EL (cell line): ENCODE results near the gene SLC22A12.

Source experiments
- DNase-seq: peaks from one replicate; pipeline ENCODE4 v3.0.0-alpha.2; 2016

The SLC22A12 gene

DNA sequence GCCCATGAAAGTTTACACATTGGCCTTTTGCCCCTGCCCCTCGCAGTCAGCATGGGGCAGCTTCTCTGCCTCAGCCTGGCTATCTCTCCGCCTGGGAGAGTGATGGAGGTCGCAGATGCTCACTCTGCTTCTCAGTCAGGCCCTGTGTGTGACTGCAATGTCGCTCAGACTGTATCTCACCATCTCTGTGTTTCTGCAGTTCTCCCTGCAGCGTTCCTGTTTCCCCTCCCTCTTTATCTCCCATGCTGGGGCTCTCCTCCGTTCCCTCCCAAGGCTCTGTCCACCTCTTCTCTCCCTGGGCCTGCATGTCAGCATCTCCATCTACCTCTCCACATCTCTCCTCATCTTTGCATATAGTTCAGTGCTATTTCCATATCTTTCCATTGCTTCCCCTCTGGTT is 38.1 kb downstream of the SLC22A12 start:
- DNase-seq: no peak

DNA sequence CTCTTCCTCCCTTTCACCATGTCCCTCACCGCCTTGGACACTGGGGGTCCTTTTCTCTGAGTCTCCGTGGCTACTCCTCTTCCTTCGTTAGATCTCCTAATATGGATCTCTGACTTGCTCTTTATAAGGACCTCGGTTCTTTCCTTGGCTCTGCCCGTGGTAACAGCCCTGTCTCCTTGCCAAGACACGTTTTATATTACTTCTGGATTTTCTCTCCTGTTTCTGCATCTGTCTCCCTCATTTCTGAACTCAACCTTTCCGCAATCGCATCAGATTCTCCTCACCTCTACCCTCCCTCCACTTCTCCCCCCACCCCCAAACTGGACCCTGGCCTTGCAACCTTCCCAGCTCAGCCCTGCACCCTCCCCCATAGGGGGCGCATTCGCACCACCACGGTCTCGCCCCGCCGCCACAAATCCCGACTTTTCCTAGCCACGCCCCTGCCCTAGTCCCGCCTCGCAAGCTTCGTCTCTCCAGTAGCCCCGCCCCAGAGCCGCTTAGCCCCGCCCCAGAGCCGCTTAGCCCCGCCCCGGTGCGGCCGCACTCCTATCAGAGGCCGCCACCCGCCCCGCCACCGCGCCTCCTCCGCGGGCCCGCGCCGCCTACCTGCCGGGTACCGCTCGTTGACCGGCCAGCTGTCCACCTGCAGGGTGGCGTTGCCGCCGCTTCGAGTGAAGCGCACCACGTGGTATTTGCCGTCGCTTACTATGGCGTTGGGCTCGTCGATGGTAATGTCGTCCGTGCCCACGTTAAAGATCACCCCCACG is 39.0 kb downstream of the SLC22A12 start:
- DNase-seq: no peak

DNA sequence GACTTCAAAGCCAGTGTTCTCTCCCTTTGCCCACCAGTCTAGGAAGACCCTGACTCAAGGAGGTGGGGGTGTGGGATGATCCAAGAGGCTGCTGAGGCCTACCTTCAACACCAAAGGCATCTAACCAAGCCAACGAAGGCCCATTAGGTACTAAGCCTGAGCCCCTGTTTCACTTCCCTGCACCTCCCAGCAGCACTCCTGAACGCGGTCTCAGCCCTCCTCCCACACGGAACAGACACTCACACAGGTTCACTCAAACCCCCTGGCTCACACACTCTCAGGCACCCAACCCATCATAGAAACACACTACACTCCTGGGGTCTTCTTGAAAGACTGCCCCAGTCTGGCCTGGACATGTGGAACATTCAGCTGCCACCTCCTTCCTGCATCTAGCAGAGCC is 40.7 kb downstream of the SLC22A12 start:
- DNase-seq: no peak

DNA sequence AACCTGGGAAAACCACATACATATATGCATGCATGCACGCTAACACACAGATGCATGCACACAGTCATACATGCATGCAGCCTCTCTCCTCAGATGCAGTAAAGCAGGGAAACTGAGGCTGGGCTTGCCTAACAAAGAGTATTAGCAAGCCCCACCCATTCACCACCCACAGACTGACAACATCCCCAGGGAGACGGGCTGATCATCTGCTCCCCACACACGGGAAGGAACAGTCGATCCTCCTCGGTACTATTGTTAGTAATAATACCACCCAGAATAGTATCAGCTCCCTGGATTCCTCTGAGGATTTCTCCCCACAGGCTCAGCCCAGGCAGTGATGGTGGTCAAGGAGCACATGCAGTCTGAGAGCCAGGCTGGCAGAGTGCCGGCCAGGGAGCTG is 41.2 kb downstream of the SLC22A12 start:
- DNase-seq: no peak

DNA sequence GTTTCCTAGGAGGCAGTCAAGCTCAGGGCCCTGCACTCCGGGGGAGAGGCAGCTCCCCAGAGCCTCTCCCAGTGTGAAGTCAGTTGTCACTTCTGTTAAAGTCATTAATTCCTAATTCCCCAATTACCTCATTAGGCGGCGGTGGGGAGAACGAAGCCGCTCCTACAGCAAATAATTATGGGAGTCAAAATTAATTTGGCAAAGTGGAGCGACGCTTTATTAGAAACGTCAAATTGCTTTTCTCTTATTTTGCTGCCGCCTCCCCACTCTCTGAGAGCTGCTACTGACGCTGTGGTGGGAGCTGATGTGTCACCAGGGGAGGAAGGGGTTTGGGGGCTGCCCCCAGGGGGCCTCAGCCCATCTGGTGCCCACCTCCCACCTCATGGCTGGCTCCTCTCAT is 41.6 kb downstream of the SLC22A12 start:
- DNase-seq: no peak

DNA sequence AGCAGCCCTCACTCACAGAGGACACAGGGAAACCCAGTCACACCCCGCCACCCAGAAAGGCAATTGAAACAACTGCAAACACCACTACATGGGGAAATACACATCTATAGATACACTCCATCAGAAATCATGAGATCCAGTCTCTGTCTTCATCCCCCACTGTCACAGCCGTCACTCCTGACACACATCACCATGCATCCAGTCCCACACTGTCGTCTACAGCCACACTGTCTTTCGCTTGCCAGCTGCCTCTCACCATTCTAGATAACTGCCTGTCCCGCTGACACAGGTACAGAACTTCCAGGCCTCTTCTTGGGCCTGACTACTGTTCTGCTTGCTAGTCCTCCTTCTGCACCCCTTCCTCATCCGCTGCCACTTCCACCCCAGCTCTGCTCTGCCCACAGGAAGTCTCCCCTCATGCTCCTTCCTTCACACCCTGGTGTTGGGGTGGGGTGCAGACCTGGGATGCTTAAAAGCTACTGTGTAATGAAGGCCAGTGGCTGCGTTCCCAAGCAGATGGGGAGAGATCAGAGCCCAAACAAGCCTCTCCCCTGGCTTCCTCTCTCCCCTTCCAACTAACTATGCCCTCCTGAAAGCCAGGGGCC is 42.6 kb downstream of the SLC22A12 start:
- DNase-seq: no peak

DNA sequence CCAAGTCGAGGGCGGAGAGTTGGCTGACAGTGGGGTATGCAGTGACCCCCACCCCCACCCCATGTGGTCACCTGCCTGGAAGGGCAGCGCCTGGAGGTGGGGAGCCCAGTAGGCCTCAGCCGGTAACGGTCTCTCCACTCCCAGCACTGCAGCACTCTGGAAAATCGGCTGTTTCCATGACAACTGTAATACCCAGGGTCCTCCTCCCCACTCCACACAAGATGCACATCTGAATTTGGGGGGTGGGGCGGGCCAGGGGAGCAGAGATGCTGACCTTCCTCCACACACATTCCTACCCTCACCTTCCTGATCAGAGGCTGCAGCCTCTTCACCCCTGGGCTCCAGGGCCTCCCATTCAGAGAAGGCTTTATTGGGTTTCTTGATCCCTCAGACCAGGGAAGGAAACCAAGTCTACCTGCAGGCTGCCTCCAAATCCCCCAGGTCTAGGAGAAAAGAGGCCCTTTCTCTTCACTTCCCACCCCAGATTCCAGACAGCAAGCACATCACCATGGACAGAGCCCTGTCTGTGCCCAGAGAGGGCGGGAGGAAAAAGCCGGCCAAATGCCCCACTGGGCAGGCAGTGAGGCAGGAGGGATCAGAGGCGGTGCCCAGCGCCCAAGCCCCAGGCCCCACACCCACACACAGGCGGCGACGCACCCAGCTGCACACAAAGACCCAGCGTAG is 46.5 kb downstream of the SLC22A12 start:
- DNase-seq: no peak

DNA sequence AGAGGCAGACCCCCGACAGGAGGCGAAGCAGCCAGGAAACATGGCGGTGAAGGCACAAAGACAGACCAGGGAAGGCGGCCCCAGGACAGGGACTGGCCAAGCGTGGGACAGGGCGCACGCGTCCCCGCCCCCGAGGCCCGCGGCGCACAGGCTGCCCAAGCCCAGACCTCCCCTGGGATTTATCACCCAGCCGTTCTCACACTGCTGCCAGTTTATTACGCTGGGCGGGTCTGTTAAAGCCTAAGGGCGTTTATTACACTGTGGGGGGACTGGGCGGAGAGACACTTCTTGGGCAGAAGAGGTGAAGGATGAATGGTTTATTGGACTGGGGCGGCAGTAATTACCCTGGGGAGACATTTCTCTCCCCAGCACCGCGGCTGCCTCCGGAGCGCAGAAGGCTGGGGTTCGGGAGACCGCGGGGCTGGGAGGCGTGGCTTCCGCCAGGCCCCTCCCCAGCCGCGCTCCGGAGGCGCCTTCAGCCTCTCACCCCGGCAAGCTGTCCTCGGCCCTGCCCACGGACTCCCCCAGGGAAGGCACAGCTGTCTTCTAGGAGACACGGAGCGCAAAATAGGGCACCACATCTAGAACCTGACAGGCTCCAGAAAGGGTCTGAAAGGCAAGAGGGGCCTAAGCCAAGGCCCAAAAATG is 47.1 kb downstream of the SLC22A12 start:
- peak; percentile 17 for DNase-seq

DNA sequence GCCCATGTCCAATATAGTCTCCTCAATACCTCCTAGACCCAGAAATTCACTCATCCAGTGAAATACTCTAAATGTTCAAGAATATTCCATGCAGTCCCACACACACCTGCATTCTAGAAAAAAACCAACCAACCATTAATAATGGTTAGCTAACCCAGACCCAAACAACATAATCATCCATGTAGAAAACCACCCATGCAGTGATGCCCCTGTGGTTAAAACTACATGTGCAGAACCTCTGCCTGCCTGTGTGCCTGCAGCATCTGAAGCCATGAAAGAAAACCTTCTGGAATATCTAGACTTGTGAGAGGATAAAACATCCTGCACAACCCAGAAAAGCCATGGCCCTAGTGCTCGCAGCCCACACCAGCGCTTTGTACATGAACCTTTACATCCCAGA is 47.8 kb downstream of the SLC22A12 start:
- no peak for DNase-seq

DNA sequence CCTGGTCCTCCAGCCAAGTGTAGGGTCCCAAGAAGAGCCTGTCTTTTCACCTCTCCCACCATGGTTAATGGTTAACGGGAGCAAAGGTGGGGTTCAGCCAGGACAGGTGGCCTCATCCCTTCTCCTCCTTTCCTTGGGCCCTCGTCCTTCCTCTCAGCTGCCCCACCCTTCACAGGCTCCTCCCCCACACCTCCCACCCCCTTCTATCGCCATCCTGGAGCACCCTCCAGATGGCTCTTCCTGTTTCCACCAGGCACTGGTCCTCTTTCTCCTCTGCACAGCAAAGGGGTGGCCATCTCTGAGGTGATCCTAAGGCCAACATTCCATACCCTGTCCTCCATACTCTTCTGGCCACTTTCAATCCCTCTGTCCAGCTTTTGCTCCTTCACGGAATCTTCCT is 48.9 kb downstream of the SLC22A12 start:
- no peak for DNase-seq

DNA sequence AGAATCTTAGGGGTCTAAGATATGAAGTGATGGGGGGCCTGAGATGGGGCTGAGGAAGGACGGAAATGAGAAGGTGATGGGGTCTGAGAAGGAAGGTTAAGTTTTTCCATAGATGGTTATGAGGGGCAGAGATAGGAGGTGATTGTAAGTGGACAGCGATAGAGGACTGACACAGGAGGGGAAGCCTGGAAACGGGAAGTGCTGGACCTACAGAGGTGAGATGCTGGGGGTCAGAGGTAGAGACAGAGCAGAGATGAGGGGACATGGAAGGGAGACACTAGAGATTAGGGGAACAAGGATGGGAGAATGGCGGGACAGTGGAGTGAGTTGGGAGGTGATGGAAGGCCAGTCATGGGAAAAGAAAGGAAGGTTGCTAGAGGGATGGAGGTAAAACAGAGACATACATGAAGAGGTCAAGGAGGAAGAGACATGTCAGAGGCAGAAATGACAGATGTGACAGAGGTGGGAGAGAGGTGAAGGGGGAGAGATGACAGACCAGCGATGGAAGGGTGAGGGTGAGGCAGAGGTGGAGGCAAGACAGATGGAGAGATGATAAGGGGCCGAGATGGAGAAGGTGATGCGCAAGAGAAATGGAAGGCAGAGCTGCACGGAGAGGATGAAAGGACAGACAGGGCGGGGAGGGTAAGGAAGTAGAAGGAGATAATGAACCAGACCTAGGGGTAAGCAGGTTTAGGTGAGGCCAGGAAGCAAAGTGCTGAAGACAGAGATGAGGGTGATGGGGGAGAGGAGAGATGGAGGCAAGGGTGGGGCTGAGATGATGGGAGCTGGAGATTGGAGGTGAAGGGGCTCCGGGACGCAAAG is 50.8 kb downstream of the SLC22A12 start:
- no peak for DNase-seq

DNA sequence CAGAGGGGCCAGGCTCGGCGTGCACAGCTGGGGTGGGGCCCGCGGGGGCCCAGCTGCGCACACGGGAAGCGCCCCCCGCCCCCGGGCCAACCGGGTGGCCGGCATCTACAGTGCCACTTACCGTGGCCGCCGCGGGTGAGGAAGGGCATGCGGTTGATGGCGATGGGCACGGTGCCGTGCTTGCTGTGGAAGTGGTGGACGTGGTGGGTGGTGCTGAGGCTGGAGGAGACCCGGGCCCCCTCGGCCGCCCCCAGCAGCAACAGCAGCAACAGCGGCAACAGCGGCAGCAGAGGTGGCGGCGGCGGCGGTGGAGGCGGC is 51.4 kb downstream of the SLC22A12 start:
- DNase-seq: no peak

DNA sequence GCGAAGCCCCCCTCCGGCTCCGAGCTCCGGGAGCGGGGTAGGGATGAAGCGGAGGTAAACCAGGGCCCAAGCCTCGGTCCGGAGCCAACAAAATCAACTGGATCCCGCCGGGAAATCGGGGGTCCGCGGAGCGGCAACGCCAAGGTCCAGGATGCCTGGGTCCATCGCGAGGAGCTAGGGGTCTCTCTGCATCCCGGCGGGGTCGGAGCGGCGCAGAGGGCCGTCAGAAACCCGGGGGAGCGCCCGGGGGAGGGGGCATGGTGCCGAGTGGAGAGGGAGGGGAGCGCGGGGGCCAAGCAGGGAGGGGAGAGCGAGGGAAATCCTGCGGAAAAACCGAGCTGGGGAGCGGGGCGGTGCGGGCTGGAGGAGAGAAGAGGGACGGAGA is 51.8 kb downstream of the SLC22A12 start:
- no peak for DNase-seq

DNA sequence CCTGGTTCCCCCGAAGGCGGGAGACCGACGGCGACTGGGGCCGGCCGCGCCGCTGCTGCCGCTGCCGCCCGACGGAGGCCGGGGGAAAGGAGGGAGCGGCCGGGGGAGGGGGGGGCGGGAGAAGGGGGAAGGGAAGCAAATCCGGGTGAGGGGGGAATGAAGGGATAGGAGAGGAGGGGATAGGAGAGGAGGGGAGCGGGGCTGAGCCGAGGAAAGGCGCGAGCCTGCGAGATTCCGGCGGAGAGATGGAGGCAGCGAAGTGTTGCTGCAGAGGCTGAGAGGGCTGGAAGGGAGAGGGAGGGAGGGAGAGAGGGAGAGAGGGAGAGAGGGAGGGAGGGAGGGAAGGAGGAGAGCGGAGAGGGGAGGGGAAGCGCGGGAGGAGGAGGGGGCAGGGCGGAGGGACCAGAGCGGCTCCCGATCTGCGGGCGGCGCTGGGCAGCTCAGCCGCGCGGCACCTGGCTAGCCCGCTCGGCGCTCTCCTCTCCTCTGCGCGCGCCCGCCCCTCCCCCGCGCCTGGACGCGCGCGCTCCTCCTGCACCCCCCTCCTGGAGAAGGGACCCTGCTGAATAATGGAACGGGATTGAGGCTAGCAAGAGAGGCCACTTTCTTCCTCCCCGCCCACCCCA is 52.3 kb downstream of the SLC22A12 start:
- DNase-seq: no peak

DNA sequence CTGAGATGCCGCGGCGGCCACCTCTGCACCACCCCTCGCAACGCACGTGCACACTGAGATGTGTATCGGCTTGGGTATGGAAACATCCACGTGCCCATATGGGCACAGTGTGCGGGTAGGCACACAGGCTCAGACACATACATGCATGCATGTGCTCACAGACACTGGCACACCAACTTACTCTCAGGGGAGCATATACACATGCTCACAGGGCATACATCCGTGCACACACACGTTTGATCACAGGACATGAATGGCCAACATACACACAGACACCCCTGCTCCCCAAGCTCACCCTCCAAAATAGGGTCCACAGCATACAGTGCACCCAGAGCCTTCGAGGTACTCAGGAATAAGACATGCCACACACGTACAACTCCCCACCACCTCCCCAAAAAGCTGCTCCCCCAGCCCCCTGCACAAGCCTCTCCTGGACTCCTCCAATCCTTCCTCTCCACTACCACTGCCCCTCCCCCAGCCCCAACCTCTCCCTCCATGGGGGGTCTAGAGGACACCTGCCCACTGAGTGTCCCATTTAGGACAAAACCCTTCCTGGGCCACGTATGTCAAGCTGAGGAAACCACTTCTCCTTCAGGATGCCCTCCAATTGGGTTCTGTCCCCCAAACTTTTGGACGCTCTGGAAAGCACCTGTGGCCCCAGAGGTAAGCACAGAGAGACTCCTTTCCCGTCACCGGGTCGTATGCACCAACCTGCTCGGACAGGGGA is 53.1 kb downstream of the SLC22A12 start:
- DNase-seq: no peak

DNA sequence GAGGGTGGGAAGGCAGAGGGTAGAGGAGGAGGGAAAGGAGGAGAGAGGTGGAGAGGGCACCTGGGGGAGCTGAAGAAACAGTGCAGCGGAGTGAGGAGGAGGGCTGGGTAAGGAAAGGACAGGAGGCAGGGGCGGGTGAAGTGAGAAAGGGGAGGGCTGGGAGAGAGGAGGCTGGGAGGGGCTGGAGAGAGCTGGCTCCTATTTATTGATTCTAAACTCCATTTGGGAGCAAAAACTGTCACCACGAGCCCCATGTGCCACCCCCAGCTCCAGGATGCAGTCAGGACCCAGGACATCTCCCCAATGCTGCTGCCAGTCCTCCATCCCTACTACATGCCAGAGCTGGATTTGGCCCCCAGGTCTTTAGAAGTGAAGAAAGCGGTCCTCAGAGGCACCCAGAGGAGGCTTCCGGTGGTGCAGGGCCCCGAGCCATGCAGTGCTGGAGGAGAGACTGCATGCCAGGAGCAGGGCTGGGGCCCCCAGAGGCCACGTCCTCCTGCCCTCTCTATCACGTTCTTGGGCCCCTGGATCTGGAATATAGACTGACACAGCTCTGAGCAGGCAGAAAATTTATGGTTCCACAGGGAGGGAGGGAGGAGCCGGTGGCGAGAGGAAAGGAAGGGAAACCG is 53.7 kb downstream of the SLC22A12 start:
- peak; percentile 21 for DNase-seq

DNA sequence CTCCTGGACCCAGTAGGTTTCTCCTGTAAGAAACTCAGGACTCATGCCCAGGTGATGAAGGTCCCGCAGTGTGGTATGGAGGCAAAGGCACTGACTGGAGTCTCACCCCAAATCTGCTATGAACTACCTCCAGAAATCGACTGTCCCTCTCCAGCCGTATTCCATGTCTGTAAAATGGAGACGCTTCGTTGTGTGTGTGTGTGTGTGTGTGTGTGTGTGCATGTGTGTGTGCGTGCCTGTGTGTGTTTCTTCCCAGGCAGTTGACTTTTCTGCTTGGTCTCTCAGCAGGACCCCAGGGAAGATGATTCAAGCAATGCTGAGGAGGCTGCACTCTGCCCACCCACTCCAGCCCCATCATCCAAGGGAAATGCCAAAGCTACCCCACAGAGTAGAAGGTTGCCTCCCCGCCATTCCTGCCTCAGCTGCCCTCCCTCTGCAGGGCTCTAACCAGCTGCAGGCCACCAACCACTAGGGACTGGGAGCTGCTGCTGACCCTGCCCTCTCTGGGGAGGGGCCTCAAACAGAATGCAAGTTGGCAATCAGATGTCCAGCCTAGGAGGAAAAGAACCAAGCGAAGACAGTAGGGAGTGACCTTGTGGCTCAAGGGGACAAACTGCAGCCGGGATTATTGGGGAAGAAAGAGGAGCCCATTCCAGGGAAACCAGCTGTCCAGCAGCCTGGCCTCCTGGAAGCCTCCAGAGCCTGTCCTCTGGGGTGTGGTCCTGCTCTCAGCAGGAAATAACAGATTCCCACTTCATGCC is 56.2 kb downstream of the SLC22A12 start:
- DNase-seq: no peak

DNA sequence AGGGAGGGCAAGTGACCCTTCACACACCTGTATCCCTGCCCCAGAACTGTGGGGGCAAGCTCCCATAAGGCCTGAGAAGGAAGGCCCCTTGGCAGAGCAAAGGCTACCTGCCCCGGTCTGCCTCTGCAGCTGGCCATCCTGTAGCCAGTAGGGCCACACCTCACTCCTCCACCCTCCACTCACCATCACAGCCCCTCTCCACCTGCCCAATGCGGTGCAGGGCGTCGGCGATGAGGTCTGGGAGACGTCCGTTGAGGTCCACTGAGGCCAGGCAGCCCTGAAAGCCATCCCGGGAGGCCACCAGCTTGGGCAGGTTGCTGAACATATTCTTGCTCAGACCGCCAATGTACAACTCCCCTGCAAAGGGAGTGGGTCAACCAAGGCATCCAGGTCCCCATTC is 57.5 kb downstream of the SLC22A12 start:
- no peak for DNase-seq

DNA sequence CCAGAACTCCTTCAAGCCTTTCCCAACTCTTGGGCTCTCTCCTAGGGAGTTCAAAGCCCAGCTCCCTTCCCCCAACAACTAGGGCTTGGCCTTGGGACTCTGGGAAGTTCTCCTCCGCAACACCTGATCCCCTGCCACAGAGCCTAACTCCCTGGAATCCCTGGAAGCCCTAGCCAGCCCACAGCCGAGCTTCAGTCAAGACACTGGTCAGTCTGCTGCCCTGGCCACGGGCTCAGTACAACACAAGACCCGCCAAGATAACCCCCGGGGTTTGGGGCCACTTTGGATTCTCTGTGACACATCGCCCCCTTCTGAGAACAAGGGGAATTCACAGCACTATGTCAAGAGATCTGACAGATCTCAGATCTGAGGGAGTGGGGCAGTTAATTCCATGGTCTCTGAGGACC is 58.3 kb downstream of the SLC22A12 start:
- DNase-seq: peak; percentile 27

DNA sequence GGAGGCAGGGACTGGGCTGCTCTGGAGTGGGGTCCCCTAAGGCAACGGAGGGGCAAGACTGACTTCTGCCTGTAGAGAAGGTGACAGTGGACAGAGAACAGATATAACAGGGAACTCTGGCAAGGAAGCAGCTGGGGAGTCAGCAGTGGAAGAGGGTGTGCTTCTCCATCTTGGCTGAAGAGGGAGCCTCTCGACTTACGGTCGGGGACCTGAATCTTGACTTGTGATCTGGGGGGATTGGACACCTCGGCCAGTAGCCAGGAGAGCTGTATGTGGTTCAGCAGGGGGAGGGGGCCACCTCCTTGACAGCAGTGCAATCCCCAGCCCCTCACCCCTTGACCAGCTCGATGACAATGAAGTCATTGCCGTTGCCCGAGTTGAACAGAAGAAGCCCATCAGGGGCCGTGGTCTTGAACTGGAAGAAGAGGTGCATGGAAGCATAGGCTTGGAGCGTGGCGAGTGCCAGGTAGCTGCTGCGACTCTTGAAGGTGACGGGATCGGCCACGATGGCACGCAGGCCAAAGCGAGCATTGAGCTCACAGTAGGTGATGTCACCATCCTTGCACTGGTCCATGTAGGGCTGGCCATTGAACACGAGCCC is 60.0 kb downstream of the SLC22A12 start:
- peak; percentile 26 for DNase-seq
